Measurements from ENCODE around the gene CATSPERB. TPM values are rescaled to one million over a fixed set of nuclear protein-coding genes. Genes with fewer than 3 reads are reported as not detected.
"Not testable (repeated sequence)": the region's sequence is repeated elsewhere in the genome, so short reads cannot be mapped to it uniquely, and the experiment has no call there.

Gene CATSPERB
- total RNA-seq, 1 donor from 2014 or later, result 2.5 TPM

GRCh38 chr14:91681893-91682563, 49.9 kb downstream of the CATSPERB start:
- DNase-seq (ENCODE audit: extremely low spot score, unreplicated experiment), result no peak
- peaks cover 6% of the 10 kb centered on the region for H3K9me3 Mint-ChIP-seq
- no peaks in the 10 kb centered on the region for H3K36me3 Mint-ChIP-seq
- H3K27me3 Mint-ChIP-seq, result no peaks in the 10 kb centered on the region
- no peaks in the 10 kb centered on the region for H3K4me1 Mint-ChIP-seq (ENCODE audit: unreplicated experiment)
- TF ChIP-seq, protein P1, sequence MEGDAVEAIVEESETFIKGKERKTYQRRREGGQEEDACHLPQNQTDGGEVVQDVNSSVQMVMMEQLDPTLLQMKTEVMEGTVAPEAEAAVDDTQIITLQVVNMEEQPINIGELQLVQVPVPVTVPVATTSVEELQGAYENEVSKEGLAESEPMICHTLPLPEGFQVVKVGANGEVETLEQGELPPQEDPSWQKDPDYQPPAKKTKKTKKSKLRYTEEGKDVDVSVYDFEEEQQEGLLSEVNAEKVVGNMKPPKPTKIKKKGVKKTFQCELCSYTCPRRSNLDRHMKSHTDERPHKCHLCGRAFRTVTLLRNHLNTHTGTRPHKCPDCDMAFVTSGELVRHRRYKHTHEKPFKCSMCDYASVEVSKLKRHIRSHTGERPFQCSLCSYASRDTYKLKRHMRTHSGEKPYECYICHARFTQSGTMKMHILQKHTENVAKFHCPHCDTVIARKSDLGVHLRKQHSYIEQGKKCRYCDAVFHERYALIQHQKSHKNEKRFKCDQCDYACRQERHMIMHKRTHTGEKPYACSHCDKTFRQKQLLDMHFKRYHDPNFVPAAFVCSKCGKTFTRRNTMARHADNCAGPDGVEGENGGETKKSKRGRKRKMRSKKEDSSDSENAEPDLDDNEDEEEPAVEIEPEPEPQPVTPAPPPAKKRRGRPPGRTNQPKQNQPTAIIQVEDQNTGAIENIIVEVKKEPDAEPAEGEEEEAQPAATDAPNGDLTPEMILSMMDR (conservative IDR thresholded peaks at IDR 0.05), result no peak
- no peak overlapping the region for H3K27ac Mint-ChIP-seq
- no peak overlapping the region for H3K4me3 Mint-ChIP-seq

DNA sequence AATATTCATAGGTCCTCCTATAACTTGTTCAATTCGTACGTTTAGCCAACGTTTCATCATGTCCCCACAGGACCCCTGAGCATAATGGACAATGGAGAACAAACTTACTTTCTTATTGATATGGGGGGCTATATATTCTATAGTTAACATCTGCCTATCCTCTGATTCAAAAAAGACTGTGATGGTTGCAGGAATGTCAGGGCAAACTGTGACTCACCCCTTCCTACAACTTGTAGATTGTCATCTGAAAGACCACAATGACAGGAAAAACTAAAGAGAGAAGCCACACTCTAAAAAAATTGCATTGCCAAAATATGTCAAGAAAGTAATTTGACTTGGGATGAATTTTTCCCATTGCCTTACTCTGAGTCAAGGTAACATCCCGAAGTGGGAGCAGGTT, 50.8 kb downstream of the CATSPERB start:
- TF ChIP-seq, protein P1 (conservative IDR thresholded peaks at IDR 0.05), result no peak
- Mint-ChIP-seq H3K9me3 (peaks cover 6% of the 10 kb centered on the region), H3K4me3 (no peak overlapping the region), H3K27ac (no peak overlapping the region), H3K27me3 (no peaks in the 10 kb centered on the region), H3K4me1 (ENCODE audit: unreplicated experiment) (no peaks in the 10 kb centered on the region), H3K36me3 (no peaks in the 10 kb centered on the region)
- no peak for DNase-seq (ENCODE audit: extremely low spot score, unreplicated experiment)

GRCh38 chr14:91679273-91679672, 52.6 kb downstream of the CATSPERB start:
- peaks cover 6% of the 10 kb centered on the region for H3K9me3 Mint-ChIP-seq
- DNase-seq (ENCODE audit: extremely low spot score, unreplicated experiment), result no peak
- no peaks in the 10 kb centered on the region for H3K27me3 Mint-ChIP-seq
- H3K4me1 Mint-ChIP-seq (ENCODE audit: unreplicated experiment), result no peaks in the 10 kb centered on the region
- H3K36me3 Mint-ChIP-seq, result no peaks in the 10 kb centered on the region
- H3K4me3 Mint-ChIP-seq, result no peak overlapping the region
- H3K27ac Mint-ChIP-seq, result no peak overlapping the region
- TF ChIP-seq, protein P1 (conservative IDR thresholded peaks at IDR 0.05), result no peak

- not testable (repeated sequence) for H3K9me3 Mint-ChIP-seq; DNase-seq (ENCODE audit: extremely low spot score, unreplicated experiment); H3K4me1 Mint-ChIP-seq (ENCODE audit: unreplicated experiment); H3K36me3 Mint-ChIP-seq; H3K27me3 Mint-ChIP-seq; H3K4me3 Mint-ChIP-seq; H3K27ac Mint-ChIP-seq
Observed at GRCh38 chr14:91677687-91678086, 54.2 kb downstream of the CATSPERB start.

GRCh38 chr14:91674911-91675310, 57.0 kb downstream of the CATSPERB start:
- H3K4me3 Mint-ChIP-seq, result no peak overlapping the region
- H3K9me3 Mint-ChIP-seq, result no peaks in the 10 kb centered on the region

GRCh38 chr14:91669867-91670266, 62.0 kb downstream of the CATSPERB start:
- Mint-ChIP-seq H3K27me3 (no peaks in the 10 kb centered on the region), H3K9me3 (no peaks in the 10 kb centered on the region), H3K4me1 (ENCODE audit: unreplicated experiment) (no peaks in the 10 kb centered on the region), H3K36me3 (no peaks in the 10 kb centered on the region), H3K4me3 (no peak overlapping the region), H3K27ac (no peak overlapping the region)
- no peak for DNase-seq (ENCODE audit: extremely low spot score, unreplicated experiment)
- TF ChIP-seq, protein P1 (conservative IDR thresholded peaks at IDR 0.05), result no peak

More at GRCh38 chr14:91674911-91675310, 57.0 kb downstream of the CATSPERB start:
- DNase-seq (ENCODE audit: extremely low spot score, unreplicated experiment), result no peak
- TF ChIP-seq, protein P1 (conservative IDR thresholded peaks at IDR 0.05), result no peak
- Mint-ChIP-seq H3K27ac (no peak overlapping the region), H3K4me1 (ENCODE audit: unreplicated experiment) (no peaks in the 10 kb centered on the region), H3K27me3 (no peaks in the 10 kb centered on the region), H3K36me3 (no peaks in the 10 kb centered on the region)

DNA sequence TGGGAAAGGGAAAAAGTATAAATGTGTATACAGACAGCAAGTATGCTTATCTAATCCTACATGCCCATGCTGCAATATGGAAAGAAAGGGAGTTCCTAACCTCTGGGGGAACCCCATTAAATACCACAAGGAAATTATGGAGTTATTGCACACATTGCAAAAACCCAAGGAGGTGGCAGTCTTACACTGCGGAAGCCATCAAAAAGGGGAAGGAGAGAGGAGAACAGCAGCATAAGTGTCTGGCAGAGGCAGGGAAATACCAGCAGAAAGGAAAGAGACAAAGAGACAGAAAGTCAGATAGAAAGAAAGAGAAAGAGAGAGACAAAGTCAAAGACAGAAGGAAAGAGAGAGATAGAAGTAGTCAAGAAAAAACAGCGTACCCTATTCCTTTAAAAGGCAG, 64.8 kb downstream of the CATSPERB start:
- not testable (repeated sequence) for DNase-seq (ENCODE audit: extremely low spot score, unreplicated experiment); H3K4me1 Mint-ChIP-seq (ENCODE audit: unreplicated experiment); H3K27ac Mint-ChIP-seq; H3K4me3 Mint-ChIP-seq; H3K27me3 Mint-ChIP-seq; H3K36me3 Mint-ChIP-seq; H3K9me3 Mint-ChIP-seq

All from type B pancreatic cell (in vitro differentiated cells).